Glutamatergic neuron (in vitro differentiated cells): Measurements from ENCODE around the gene GMDS. TPM values are rescaled to one million over a fixed set of nuclear protein-coding genes. Genes with fewer than 3 reads are reported as not detected.

Experiments
- DNase-seq: peaks from one replicate; pipeline ENCODE4 v3.0.0; 2022
- H3K27ac Mint-ChIP-seq: one replicate; pipeline ENCODE4 v1.8.0; 2020; ENCODE audit warnings: mild to moderate bottlenecking, mixed read lengths, inconsistent platforms; ENCODE audit not compliant: unreplicated experiment
- H3K27me3 Mint-ChIP-seq: one replicate; pipeline ENCODE4 v1.8.0; 2020; ENCODE audit warnings: mild to moderate bottlenecking, moderate library complexity, mixed read lengths, inconsistent platforms; ENCODE audit not compliant: unreplicated experiment
- H3K36me3 Mint-ChIP-seq: one replicate; pipeline ENCODE4 v1.8.0; 2020; ENCODE audit warnings: mild to moderate bottlenecking, mixed read lengths, inconsistent platforms; ENCODE audit not compliant: unreplicated experiment
- H3K4me1 Mint-ChIP-seq: one replicate; pipeline ENCODE4 v1.8.0; 2020; ENCODE audit warnings: mild to moderate bottlenecking, low read depth, mixed read lengths, inconsistent platforms; ENCODE audit not compliant: unreplicated experiment
- H3K4me3 Mint-ChIP-seq: one replicate; pipeline ENCODE4 v1.8.0; 2020; ENCODE audit warnings: mild to moderate bottlenecking, mixed read lengths, inconsistent platforms; ENCODE audit not compliant: unreplicated experiment
- H3K9me3 Mint-ChIP-seq: one replicate; pipeline ENCODE4 v1.8.0; 2020; ENCODE audit warnings: mild to moderate bottlenecking, moderate library complexity, mixed read lengths, inconsistent platforms; ENCODE audit not compliant: unreplicated experiment
- CTCF ChIP-seq: fragments of 200-600 bp; sonication (generic); IDR thresholded peaks from one replicate; pipeline ENCODE4 v1.5.0; 2021; ENCODE audit not compliant: partially characterized antibody, unreplicated experiment
- total RNA-seq: library from RNA; stranded (reverse); fragmentation: NEBNext Ultra II Directional; extraction: Animal tissue kit (Norgen Biotek cat#: 25700); gene quantifications from one replicate; pipeline ENCODE4 v1.2.1, GENCODE V29; 2021; ENCODE audit not compliant: unreplicated experiment

Gene GMDS
- total RNA-seq, 1 donor from 2014 or later = 8.9 TPM

DNA sequence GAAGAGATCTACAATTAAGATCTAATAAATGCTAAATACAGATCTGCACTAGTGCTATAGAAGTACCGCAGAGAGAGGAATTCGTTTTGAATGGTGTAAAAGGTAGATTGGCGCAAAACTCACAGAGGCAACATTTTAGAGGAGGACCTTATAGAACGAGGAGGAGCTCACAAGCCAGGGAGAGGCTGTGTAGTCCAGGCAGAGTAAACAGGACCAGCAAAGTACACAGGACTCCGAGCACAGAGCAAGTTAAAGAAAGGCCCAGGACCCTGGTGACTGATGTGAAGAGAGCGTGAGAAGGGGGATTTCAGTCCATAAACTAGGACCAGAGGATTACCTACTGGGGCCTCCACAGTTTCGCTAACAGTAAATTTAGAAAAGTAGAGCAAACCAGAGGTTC, 433.4 kb downstream of the GMDS start:
- DNase-seq = no peak
- no peak for TF ChIP-seq CTCF
- Mint-ChIP-seq H3K27me3 (no peaks in the 10 kb centered on the region), H3K27ac (no peak overlapping the region), H3K9me3 (no peaks in the 10 kb centered on the region), H3K4me1 (no peaks in the 10 kb centered on the region), H3K36me3 (no peaks in the 10 kb centered on the region), H3K4me3 (no peak overlapping the region)

DNA sequence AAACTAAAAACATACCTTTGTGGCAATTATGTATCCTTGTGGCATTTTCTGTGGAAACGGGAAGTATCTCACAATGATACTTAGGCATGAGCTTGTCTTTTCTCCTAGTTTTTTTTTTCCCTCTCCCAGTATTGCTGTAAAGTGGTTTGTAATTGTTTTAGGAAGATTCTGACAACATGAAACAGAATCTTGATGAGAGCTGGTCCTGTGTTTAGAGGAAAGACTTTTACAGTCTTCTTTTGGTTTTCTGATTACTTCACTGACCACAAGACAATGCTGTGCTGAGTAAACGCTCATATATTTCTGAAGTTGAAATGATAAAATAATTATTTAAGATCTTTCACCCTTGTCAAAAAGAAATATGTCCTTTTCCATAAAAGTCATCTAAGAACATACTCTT, 434.5 kb downstream of the GMDS start:
- Mint-ChIP-seq H3K4me1 (no peaks in the 10 kb centered on the region), H3K36me3 (no peaks in the 10 kb centered on the region), H3K9me3 (peaks cover 1% of the 10 kb centered on the region), H3K4me3 (no peak overlapping the region), H3K27me3 (no peaks in the 10 kb centered on the region), H3K27ac (no peak overlapping the region)
- no peak for TF ChIP-seq CTCF
- no peak for DNase-seq

DNA sequence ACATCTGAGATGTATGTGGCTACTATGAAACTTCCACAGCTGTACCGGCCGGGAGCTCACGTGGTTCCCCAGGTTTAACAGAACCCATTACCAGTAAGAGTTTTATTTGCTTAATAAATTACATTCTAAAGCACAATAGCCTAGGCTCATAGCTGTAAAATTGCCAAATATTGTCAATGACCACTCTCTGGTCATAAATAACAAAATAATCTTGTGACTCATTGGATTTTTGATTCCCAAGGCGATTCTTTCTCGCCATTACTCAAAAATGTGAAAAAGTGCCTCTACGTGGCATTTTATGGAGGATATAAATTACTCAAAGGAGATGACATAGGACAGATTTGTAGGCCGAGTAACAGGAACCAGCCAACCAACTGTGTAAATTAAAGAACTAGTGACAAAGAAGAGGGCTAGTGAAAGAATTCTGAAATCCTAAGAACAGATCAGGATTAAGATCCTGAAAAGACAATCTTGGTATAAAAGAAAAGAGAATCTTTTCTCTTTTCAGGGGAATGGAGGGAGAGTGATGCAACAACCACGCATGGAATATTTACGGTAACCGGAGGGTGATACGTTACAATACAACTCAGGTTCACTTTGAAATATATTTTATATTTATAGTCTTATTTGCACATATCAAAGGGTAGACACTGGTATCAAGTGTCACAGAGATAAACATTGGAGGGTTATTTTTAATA, 436.0 kb downstream of the GMDS start:
- no peak overlapping the region for H3K27ac Mint-ChIP-seq
- H3K4me3 Mint-ChIP-seq = no peak overlapping the region
- DNase-seq = no peak
- TF ChIP-seq CTCF = no peak
- no peaks in the 10 kb centered on the region for H3K27me3 Mint-ChIP-seq
- no peaks in the 10 kb centered on the region for H3K36me3 Mint-ChIP-seq
- peaks cover 1% of the 10 kb centered on the region for H3K9me3 Mint-ChIP-seq
- no peaks in the 10 kb centered on the region for H3K4me1 Mint-ChIP-seq

DNA sequence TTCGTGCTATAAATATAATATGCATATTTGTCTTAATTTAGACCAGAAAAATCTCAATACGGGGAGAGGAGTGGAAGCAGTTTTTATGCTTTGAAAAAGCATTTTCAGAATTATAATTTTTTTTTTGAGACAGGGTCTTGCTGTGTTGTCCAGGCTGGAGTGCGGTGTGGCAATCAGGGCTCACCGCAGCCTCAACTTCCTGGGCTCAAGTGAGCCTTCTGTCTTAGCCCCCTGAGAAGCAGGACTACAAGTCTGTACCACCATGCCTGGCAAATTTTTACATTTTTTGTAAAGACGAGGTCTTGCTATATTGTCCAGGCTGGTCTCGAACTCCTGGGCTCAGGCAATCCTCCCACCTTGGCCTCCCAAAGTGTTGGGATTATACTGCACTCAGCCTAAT, 438.5 kb downstream of the GMDS start:
- Mint-ChIP-seq H3K4me3 (no peak overlapping the region), H3K27me3 (no peaks in the 10 kb centered on the region), H3K36me3 (no peaks in the 10 kb centered on the region), H3K4me1 (peaks cover 7% of the 10 kb centered on the region), H3K9me3 (peaks cover 1% of the 10 kb centered on the region), H3K27ac (no peak overlapping the region)
- no peak for DNase-seq
- TF ChIP-seq CTCF = no peak

DNA sequence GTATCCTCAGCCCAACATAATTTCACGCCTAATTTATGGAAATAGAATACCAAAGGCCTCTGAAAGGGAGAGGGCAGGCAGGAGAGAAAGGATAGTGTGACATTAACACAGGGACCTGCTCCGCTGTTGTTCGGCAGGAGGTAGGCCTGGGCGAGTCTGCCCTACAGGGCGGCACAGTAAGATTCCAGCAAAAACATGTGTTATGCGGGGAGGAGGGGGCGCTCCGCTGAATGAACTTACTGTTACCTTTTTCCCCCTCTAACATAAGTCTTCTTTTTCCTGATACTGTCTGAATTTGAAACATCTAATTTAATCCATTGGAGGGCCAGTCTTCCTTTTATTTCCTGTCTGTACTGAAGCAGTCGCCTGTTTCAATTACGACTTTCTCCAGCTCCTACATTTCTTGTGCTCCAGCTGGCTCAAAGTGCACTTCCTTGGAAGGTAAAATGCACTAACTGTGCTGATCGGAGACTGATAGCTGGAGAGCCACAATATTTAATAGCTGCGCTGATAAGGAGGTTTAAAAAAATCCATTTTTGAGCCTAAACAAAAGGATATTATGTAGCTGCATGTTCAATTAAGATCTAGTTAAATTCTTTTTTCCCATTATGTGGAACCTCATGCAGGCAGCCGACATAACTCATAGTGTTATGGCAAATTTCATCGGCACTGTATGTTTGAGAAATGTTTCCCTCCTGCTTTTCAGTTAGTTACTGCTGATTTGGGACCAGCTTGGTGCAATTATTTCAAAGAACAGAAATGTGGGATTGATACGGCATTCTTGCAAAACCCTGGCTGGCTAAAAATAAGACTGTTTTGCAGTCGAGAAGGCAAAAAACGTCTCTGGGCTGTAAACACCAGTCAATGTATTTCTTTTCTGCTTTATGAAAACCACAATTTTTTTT, 442.7 kb downstream of the GMDS start:
- DNase-seq = no peak
- no peaks in the 10 kb centered on the region for H3K36me3 Mint-ChIP-seq
- H3K27me3 Mint-ChIP-seq = no peaks in the 10 kb centered on the region
- peaks cover 1% of the 10 kb centered on the region for H3K9me3 Mint-ChIP-seq
- H3K27ac Mint-ChIP-seq = no peak overlapping the region
- no peak overlapping the region for H3K4me3 Mint-ChIP-seq
- no peak for TF ChIP-seq CTCF
- peaks cover 17% of the 10 kb centered on the region for H3K4me1 Mint-ChIP-seq
